Measurements from ENCODE around the gene MYL11.
"Not testable (repeated sequence)": the region's sequence is repeated elsewhere in the genome, so short reads cannot be mapped to it uniquely, and the experiment has no call there.

MYL11 gene, protein sequence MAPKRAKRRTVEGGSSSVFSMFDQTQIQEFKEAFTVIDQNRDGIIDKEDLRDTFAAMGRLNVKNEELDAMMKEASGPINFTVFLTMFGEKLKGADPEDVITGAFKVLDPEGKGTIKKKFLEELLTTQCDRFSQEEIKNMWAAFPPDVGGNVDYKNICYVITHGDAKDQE

DNA sequence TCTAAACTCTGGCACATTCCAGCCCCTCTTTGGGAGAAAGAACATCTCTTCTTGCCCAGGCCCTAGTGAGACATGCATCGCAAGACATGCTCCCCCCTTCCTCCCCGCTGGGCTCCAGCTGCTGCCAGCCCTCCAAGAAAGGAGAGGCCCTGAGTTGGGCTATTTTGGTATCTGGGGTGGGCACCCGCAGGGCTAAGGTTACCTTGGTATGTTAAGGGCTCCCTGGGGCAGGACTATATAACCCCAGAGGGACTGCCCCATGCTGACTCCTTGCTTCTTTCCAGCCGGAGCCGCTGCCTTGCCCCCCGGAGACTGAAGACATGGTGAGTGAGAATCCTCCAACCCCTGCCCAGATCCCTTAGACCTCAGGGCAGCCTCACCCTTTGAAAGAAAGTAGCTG is at the start of gene MYL11:
MYL11 (plus strand) TSS at position 265 of the 400 bp plus-strand sequence; CDS start at position 321, 56 bp downstream.
- no peak for DNase-seq
- Mint-ChIP-seq H3K4me3 (no peak within 1 kb of the TSS), H3K9me3 (no peaks in the 10 kb centered on the region), H3K27ac (peak within 1 kb of the TSS; percentile 65), H3K27me3 (peaks cover 4% of the 10 kb centered on the region), H3K4me1 (peaks cover 42% of the 10 kb centered on the region), H3K36me3 (ENCODE audit: low read depth) (peaks cover 12% of the 10 kb centered on the region)
- ATAC-seq = no peak

DNA sequence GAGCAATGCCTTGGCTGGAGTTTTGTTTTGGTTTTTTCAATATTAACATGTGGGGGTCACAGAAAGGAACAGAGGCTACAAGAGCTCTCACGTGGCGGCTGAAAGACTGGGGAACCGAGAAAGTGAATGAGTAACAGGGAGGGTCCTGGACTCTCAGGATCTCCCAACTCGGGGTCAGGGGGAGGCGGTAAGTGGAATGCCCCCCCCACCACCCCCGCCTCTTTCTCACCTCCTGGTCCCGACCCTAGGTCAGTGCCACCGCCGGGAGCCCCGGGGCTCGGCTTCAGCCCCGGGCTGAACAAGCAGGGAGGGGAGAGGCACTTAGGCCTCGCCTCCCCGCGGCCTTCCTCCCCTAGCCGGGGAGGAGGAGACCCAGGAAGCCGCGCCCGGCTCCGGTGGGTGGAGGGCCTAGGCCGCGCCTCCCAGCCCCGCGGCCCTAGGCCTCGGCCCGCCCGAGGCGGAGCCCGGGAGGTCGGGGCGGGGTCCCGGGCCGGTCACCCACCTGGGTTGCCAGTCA is 40.1 kb upstream of the MYL11 start:
- H3K36me3 Mint-ChIP-seq (ENCODE audit: low read depth); H3K27me3 Mint-ChIP-seq; H3K9me3 Mint-ChIP-seq: not testable (repeated sequence)
- ATAC-seq (peak; percentile 97), DNase-seq (peak; percentile 86)
- Mint-ChIP-seq H3K27ac (peak overlapping the region; percentile 97), H3K4me1 (peaks cover 33% of the 10 kb centered on the region), H3K4me3 (peak overlapping the region; percentile 100)

DNA sequence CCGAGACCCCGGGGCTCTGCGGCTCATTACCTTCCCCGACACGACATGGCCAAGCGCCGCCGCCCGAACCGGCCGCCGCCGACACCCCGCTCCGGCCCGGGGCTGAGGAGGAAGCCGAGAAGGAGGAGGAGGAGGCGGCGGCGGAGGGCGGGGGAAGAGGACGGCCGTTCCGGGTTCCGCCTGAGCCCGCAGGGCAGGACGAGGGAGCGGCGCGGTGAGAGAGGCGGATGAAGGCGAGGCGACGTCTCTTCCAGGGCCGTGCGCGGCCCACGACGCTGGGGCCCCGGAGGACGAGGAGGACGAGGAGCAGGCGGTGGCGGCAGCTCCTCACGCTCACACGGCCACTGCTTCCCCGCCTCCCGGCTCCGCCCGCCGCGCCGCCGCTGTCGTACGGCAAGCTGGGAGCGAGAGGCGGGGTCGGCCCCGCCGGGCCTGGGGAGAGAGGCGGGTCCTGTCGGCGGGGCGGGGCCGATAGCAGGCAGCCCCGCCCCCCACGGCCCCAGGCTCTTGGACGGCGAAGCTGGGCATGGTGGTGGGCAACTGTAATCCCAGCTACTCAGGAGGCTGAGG is 39.5 kb upstream of the MYL11 start:
- not testable (repeated sequence) for H3K36me3 Mint-ChIP-seq (ENCODE audit: low read depth); H3K9me3 Mint-ChIP-seq; H3K27me3 Mint-ChIP-seq
- H3K4me3 Mint-ChIP-seq = peak overlapping the region; percentile 100
- ATAC-seq = peak; percentile 75
- peak; percentile 84 for DNase-seq
- peaks cover 32% of the 10 kb centered on the region for H3K4me1 Mint-ChIP-seq
- peak overlapping the region; percentile 80 for H3K27ac Mint-ChIP-seq

DNA sequence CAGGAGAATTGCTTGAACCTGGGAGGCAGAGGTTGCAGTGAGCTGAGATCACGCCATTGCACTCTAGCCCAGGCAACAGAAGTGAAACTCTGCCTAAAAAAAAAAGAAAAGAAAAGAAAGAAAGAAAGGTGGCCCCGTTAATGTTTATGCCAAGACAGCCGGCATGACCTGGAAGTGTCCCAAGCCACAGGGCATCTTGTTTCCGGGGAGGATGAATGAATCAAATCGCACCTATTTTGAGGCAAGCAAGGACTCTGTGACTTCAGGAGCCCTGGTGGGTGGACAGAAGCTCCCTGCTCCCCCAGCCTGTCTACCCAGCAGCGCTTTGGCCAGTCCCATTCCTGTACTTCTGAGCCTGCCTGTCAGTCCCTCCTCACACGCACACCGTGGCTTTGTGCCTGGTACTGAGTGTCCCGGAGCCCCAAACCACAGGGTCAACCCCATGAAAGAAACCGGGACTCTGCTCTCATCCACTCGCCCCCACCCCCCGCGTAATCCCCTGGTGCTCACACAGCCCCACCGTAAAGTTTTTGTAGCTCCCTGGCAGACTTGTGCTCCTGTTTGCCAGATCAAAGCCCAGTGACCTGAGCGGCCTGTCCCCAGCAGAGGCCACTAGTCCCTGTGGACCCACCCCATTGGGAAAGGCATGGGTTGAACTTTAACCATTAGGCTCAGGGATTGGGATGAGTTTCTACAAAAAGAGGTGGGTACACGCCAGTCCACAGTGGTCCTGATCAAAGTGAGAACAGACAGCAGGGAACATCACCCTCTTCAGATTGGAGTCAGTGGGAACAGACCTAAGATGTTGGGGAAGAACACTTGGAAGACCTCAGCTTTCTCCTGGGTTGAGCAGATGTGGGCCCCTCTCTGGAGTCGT is 38.8 kb upstream of the MYL11 start:
- peak; percentile 35 for DNase-seq
- no peaks in the 10 kb centered on the region for H3K27me3 Mint-ChIP-seq

DNA sequence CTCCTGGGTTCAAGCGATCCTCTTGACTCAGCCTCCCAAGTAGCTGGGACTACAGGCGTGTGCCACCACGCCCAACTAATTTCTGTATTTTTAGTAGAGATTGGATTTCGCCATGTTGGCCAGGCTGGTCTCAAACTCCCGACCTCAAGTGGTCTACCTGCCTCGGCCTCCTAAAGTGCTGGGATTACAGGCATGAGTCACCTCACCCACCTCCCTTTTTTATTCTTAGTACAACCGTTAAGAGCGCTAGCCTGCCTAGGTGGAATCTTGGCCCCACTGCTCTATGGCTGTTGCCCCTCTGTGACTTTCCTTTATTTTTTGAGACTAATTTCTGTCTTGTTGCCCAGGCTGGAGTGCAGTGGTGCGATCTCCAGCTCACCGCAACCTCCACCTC is 36.6 kb upstream of the MYL11 start:
- peaks cover 22% of the 10 kb centered on the region for H3K4me1 Mint-ChIP-seq
- not testable (repeated sequence) for H3K36me3 Mint-ChIP-seq (ENCODE audit: low read depth); DNase-seq; H3K4me3 Mint-ChIP-seq; H3K27me3 Mint-ChIP-seq; H3K9me3 Mint-ChIP-seq; H3K27ac Mint-ChIP-seq; ATAC-seq

More for the DNA sequence above, 38.8 kb upstream of the MYL11 start:
- H3K9me3 Mint-ChIP-seq = no peaks in the 10 kb centered on the region
- H3K4me3 Mint-ChIP-seq = peak overlapping the region; percentile 100
- peaks cover 3% of the 10 kb centered on the region for H3K36me3 Mint-ChIP-seq (ENCODE audit: low read depth)
- peak overlapping the region; percentile 80 for H3K27ac Mint-ChIP-seq
- peak; percentile 17 for ATAC-seq
- H3K4me1 Mint-ChIP-seq = peaks cover 32% of the 10 kb centered on the region

DNA sequence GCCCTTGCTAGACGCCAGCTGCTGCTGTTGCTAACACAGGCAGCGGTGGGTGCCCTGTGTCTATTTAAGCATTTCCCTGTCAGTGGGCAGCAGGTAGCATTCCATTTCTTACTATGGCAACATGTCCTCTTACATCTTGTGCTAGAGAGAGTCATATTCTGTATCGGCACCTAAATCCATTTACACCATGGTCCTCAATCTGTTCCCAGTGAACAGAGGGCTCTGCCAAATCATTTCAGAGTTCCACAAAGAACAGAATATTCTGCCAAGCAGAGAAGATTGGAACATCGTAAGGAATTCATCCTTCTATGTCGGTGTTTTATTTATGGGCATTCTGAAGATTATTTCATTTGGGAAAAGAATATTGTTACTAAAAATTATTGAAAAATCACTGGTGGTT is 35.9 kb upstream of the MYL11 start:
- H3K9me3 Mint-ChIP-seq; DNase-seq; H3K27ac Mint-ChIP-seq; H3K27me3 Mint-ChIP-seq; ATAC-seq; H3K4me3 Mint-ChIP-seq; H3K36me3 Mint-ChIP-seq (ENCODE audit: low read depth): not testable (repeated sequence)
- H3K4me1 Mint-ChIP-seq = peaks cover 20% of the 10 kb centered on the region

DNA sequence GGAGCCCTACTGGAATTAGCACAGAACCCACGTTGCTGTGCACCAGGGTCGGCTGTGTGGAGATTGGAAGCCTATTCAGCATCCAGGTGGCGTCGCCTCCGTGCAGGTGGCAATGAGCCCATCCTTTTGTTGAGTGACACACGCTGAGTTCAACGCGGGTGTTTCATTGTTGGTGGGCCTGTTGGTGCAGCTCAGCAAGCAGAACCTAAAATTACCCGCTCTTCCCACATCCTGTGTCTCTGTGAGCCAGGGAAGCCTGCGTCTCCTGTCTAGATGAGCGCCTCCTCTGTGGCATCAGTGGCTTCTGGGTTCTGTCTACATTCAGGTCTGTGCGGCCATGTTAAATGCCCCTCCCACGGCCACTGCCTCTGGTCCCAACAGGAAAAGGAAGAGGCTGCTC is 34.0 kb upstream of the MYL11 start:
- no peak for DNase-seq
- Mint-ChIP-seq H3K27me3 (no peaks in the 10 kb centered on the region), H3K27ac (peak overlapping the region; percentile 39), H3K4me3 (no peak overlapping the region), H3K36me3 (ENCODE audit: low read depth) (peaks cover 2% of the 10 kb centered on the region), H3K4me1 (peaks cover 15% of the 10 kb centered on the region), H3K9me3 (no peaks in the 10 kb centered on the region)
- ATAC-seq = peak; percentile 45

DNA sequence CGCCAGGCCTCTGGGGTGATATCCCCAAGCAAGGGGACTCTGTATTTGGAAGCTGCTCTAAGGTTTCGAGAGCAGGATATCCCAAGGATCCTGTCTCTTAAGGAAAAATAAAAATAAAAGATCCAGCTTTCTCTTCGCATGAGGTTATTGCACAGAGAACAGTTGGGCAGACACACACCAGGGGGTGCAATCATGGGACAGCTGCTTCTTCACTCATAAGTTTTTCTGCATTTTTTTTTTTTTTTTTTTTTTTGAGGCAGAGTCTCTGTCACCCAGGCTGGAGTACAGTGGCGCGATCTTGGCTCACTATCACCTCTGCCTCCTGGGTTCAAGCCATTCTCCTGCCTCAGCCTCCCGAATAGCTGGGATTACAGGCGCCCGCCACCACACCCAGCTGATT is 32.6 kb upstream of the MYL11 start:
- H3K36me3 Mint-ChIP-seq (ENCODE audit: low read depth); H3K4me1 Mint-ChIP-seq; DNase-seq; ATAC-seq; H3K4me3 Mint-ChIP-seq; H3K9me3 Mint-ChIP-seq; H3K27me3 Mint-ChIP-seq; H3K27ac Mint-ChIP-seq: not testable (repeated sequence)

DNA sequence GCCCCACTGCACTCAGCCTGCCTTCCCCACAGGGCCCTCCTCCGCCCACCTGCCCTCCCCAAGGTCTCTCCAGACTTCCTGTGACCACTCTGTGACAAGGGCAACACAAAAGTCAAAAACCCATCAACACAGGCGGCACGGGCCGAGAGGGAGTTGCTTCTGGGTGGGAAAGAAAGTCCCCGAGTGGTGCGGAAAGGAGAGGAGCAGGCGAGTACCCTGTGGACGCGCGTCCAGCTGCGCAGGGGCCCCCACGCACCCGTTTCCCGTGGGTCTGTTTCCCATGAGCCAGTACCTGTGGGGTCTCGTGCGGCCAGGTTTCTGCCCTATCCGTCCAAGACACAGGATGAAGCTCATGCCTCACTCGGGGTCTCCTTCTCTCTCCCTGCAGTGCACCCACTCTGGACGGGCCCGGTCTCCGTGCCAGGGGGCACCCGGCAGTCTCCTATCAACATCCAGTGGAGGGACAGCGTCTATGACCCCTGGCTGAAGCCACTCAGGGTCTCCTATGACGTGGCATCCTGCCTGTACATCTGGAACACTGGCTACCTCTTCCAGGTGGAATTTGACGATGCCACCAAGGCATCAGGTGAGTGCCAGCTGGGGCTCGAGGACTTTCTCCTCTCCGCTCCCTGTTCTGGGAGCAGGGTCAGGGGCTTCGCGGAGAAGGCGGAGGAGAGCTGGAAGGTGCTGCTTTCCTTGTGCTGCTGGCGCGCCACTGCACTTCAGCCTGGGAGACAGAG is 31.7 kb upstream of the MYL11 start:
- DNase-seq (no peak), ATAC-seq (no peak)
- no peak overlapping the region for H3K4me3 Mint-ChIP-seq
- H3K36me3 Mint-ChIP-seq (ENCODE audit: low read depth) = peaks cover 2% of the 10 kb centered on the region
- no peaks in the 10 kb centered on the region for H3K9me3 Mint-ChIP-seq
- H3K27me3 Mint-ChIP-seq = no peaks in the 10 kb centered on the region
- H3K4me1 Mint-ChIP-seq = peaks cover 7% of the 10 kb centered on the region
- H3K27ac Mint-ChIP-seq = no peak overlapping the region

DNA sequence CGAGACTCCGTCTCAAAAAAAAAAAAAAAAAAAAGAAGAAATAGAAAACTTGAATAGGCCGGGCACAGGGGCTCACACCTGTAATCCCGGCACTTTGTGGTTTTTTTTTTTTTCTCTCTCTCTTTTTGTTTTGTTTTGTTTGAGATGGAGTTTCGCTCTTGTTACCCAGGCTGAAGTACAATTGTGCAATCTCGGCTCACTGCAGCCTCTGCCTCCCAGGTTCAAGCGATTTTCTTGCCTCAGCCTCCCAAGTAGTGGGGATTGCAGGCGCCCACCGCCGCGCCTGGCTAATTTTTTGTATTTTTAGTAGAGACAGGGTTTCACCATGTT is 31.1 kb upstream of the MYL11 start:
- H3K27me3 Mint-ChIP-seq; H3K36me3 Mint-ChIP-seq (ENCODE audit: low read depth); H3K9me3 Mint-ChIP-seq; ATAC-seq; DNase-seq; H3K27ac Mint-ChIP-seq; H3K4me1 Mint-ChIP-seq; H3K4me3 Mint-ChIP-seq: not testable (repeated sequence)

DNA sequence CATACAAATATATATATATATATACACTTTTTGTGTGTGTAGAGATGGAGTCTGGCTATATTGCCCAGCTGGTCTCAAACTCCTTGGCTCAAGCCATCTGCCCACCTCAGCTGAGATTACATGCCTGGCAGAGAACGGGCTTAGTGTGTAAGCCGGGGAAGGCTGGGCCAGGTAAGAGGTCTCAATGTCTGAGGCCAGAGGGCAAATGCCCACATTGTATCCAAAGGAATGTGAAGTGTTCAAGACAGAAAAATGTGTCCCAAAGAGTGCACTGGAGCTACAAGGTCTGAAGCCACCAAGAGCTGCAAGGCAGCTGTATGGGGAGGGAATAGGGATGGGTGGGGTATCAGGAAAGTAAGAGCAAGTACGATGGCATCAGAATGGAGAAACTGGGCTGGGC is 28.3 kb upstream of the MYL11 start:
- H3K4me1 Mint-ChIP-seq = peaks cover 23% of the 10 kb centered on the region
- no peaks in the 10 kb centered on the region for H3K27me3 Mint-ChIP-seq
- no peak overlapping the region for H3K4me3 Mint-ChIP-seq
- peaks cover 21% of the 10 kb centered on the region for H3K36me3 Mint-ChIP-seq (ENCODE audit: low read depth)
- H3K9me3 Mint-ChIP-seq = no peaks in the 10 kb centered on the region
- DNase-seq (no peak), ATAC-seq (no peak)
- H3K27ac Mint-ChIP-seq = no peak overlapping the region

DNA sequence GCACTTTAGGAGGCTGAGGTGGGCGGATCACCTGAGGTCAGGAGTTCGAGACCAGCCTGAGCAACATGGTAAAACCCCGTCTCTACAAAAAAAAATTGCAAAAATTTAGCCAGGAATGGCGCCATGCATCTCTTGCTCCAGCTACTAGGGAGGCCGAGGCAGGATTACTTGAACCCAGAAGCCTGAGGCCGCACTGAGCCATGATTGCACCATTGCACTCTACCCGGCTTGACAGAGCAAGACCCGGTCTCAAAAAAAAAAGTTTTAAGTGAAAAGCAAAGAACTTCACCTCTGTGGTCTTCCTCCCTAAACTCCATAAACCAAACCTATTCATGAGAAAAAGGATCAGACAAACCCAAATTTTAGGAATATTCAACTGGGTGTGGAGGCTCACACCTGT is 26.5 kb upstream of the MYL11 start:
- H3K27me3 Mint-ChIP-seq = no peaks in the 10 kb centered on the region
- H3K4me1 Mint-ChIP-seq = peaks cover 34% of the 10 kb centered on the region
- H3K4me3 Mint-ChIP-seq = no peak overlapping the region
- ATAC-seq (no peak), DNase-seq (no peak)
- H3K27ac Mint-ChIP-seq = no peak overlapping the region
- no peaks in the 10 kb centered on the region for H3K9me3 Mint-ChIP-seq
- H3K36me3 Mint-ChIP-seq (ENCODE audit: low read depth) = peaks cover 32% of the 10 kb centered on the region

DNA sequence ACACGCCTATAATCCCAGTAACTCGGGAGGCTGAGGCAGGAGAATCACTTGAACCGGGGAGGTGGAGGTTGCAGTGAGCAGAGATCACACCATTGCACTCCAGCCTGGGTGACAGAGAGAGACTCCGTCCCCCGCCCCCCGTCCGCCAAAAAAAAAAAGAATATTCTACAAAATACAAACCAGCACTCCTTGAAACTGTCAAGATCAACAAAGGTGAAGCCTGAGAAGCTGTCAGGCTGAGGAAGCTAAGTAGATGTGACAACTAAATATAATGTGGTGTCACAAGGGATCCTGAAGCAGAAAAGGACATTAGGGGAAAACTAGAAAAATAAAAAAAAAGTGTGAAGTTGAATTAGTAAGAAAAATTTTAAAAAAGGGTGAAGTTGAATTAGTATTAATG is 25.7 kb upstream of the MYL11 start:
- Mint-ChIP-seq H3K27ac (peak overlapping the region; percentile 42), H3K4me3 (no peak overlapping the region)

DNA sequence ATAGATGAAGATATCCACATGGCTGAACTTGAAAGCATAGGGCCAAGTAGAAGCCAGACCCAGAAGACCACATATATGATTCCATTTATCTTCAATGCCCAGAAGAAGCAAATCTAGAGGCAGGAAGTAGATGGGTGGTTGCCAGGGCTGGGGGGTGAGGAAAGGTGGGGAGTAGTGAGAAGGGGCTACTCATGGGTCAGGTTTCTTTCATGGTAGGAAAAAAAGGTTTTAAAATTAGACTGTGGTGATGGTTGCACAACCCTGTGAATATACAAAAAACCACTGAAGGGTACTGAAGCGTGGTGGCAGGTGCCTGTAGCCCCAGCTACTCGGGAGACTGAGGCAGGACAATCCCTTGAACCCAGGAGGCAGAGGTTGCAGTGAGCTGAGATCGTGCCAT is 24.9 kb upstream of the MYL11 start:
- ATAC-seq (no peak), DNase-seq (no peak)
- Mint-ChIP-seq H3K4me3 (no peak overlapping the region), H3K9me3 (no peaks in the 10 kb centered on the region), H3K27me3 (no peaks in the 10 kb centered on the region), H3K27ac (peak overlapping the region; percentile 87), H3K4me1 (peaks cover 47% of the 10 kb centered on the region), H3K36me3 (ENCODE audit: low read depth) (peaks cover 42% of the 10 kb centered on the region)

More for the DNA sequence above, 25.7 kb upstream of the MYL11 start:
- peaks cover 40% of the 10 kb centered on the region for H3K4me1 Mint-ChIP-seq
- no peaks in the 10 kb centered on the region for H3K9me3 Mint-ChIP-seq
- H3K27me3 Mint-ChIP-seq = no peaks in the 10 kb centered on the region
- peaks cover 34% of the 10 kb centered on the region for H3K36me3 Mint-ChIP-seq (ENCODE audit: low read depth)
- no peak for DNase-seq
- ATAC-seq = no peak
